ENCODE data around the gene NYAP2. TPM values are rescaled to one million over a fixed set of nuclear protein-coding genes. Genes with fewer than 3 reads are reported as not detected.

NYAP2 gene
- total and polyA plus RNA-seq, 2 donors (not counting 1 experiment from before 2014, with no cell fraction given): not detected

DNA sequence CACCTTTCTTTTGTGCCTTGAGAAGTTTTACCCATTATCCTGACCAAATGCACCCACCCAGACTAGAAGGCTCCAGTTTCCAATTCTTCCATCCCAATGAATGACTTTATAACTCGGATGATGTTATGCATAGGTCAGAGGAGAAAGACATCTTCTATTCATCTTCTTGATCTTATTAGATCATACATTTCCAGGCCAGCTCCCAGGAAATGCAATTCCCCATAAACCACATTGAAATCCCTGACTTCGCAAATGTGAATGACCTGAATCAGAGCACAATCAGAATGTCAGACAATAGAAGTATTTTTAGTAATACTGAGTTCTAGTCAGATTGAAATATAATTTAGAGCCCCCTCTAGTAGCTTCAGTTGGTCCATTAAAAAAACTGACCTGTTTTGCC lies 62.9 kb downstream of the NYAP2 start:
- no peak for TF ChIP-seq CTCF (conservative IDR thresholded peaks at IDR 0.05 in 1 of 2, IDR thresholded peaks at IDR 0.05 in 1 of 2; ENCODE audit: low read depth in 1 of 2, low read length in 2 of 2)
- no peak for TF ChIP-seq EZH2 (IDR thresholded peaks at IDR 0.05; ENCODE audit: low read length, missing control alignments)
- Histone ChIP-seq H4K20me1 (ENCODE audit: control insufficient read depth, extremely low read depth, insufficient read depth, low read length) (no peaks in the 10 kb centered on the region), H3K27ac (ENCODE audit: insufficient read depth, low read length) (no peak overlapping the region), H3K4me3 (replicated peaks in 1 of 4; ENCODE audit: control extremely low read depth in 1 of 4, insufficient read depth in 1 of 4, low read depth in 3 of 4, low read length in 4 of 4) (no peak overlapping the region), H3K9me3 (ENCODE audit: control insufficient read depth, insufficient read depth, low read depth, low read length) (no peaks in the 10 kb centered on the region), H3K4me2 (ENCODE audit: extremely low read depth, insufficient read depth, low read length) (no peak overlapping the region), H3K79me2 (ENCODE audit: control insufficient read depth, insufficient read depth, low read length) (no peaks in the 10 kb centered on the region), H2AFZ (ENCODE audit: low read length) (no peak overlapping the region), H3K36me3 (ENCODE audit: control insufficient read depth, insufficient read depth, low read length) (no peaks in the 10 kb centered on the region), H3K27me3 (ENCODE audit: control insufficient read depth, insufficient read depth, low read length) (no peaks in the 10 kb centered on the region), H3K4me1 (ENCODE audit: control insufficient read depth, extremely low read depth, insufficient read depth, low read length) (no peaks in the 10 kb centered on the region), H3K9ac (ENCODE audit: insufficient read depth, low read length) (no peak overlapping the region)
- DNase-seq (ENCODE audit: low read depth in 2 of 2): no peak

- H3K4me3 ChIP-seq (replicated peaks in 1 of 4; ENCODE audit: control extremely low read depth in 1 of 4, insufficient read depth in 1 of 4, low read depth in 3 of 4, low read length in 4 of 4): no peak overlapping the region
- no peaks in the 10 kb centered on the region for H4K20me1 ChIP-seq (ENCODE audit: control insufficient read depth, extremely low read depth, insufficient read depth, low read length)
- H3K9me3 ChIP-seq (ENCODE audit: control insufficient read depth, insufficient read depth, low read depth, low read length): no peaks in the 10 kb centered on the region
- no peaks in the 10 kb centered on the region for H3K36me3 ChIP-seq (ENCODE audit: control insufficient read depth, insufficient read depth, low read length)
- DNase-seq (ENCODE audit: low read depth in 2 of 2): peak in 1 of 2 donors; percentile 11
- no peak overlapping the region for H2AFZ ChIP-seq (ENCODE audit: low read length)
- no peak for TF ChIP-seq EZH2 (IDR thresholded peaks at IDR 0.05; ENCODE audit: low read length, missing control alignments)
- TF ChIP-seq CTCF (conservative IDR thresholded peaks at IDR 0.05 in 1 of 2, IDR thresholded peaks at IDR 0.05 in 1 of 2; ENCODE audit: low read depth in 1 of 2, low read length in 2 of 2): no peak
- H3K27ac ChIP-seq (ENCODE audit: insufficient read depth, low read length): no peak overlapping the region
- no peak overlapping the region for H3K9ac ChIP-seq (ENCODE audit: insufficient read depth, low read length)
- no peaks in the 10 kb centered on the region for H3K4me1 ChIP-seq (ENCODE audit: control insufficient read depth, extremely low read depth, insufficient read depth, low read length)
- H3K27me3 ChIP-seq (ENCODE audit: control insufficient read depth, insufficient read depth, low read length): no peaks in the 10 kb centered on the region
- H3K79me2 ChIP-seq (ENCODE audit: control insufficient read depth, insufficient read depth, low read length): no peaks in the 10 kb centered on the region
- H3K4me2 ChIP-seq (ENCODE audit: extremely low read depth, insufficient read depth, low read length): no peak overlapping the region
Observed at GRCh38 chr2:225462945-225463344, 63.4 kb downstream of the NYAP2 start.

DNA sequence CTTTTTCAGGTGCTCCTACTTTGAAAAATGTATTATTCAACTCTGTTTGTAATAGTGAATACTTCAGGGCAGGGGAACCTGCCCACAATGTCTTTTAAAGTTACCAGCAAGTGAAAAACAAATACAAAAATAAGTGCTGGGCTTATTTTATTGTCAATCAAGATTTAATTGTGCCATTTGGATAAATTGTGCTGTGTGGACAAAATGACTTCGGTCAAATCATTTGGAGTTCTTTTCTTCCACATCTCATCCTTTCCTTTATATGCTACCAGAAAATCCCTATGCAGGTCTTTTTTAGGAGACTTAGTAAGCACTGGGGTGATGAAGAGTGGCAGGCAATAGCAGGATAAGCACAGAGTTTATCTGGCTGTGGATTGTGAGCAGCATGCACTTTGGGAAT lies 63.9 kb downstream of the NYAP2 start:
- H3K79me2 ChIP-seq (ENCODE audit: control insufficient read depth, insufficient read depth, low read length): no peaks in the 10 kb centered on the region
- no peak overlapping the region for H2AFZ ChIP-seq (ENCODE audit: low read length)
- no peak for TF ChIP-seq CTCF (conservative IDR thresholded peaks at IDR 0.05 in 1 of 2, IDR thresholded peaks at IDR 0.05 in 1 of 2; ENCODE audit: low read depth in 1 of 2, low read length in 2 of 2)
- TF ChIP-seq EZH2 (IDR thresholded peaks at IDR 0.05; ENCODE audit: low read length, missing control alignments): no peak
- no peaks in the 10 kb centered on the region for H4K20me1 ChIP-seq (ENCODE audit: control insufficient read depth, extremely low read depth, insufficient read depth, low read length)
- no peak overlapping the region for H3K27ac ChIP-seq (ENCODE audit: insufficient read depth, low read length)
- H3K4me2 ChIP-seq (ENCODE audit: extremely low read depth, insufficient read depth, low read length): no peak overlapping the region
- DNase-seq (ENCODE audit: low read depth in 2 of 2): no peak
- no peak overlapping the region for H3K4me3 ChIP-seq (replicated peaks in 1 of 4; ENCODE audit: control extremely low read depth in 1 of 4, insufficient read depth in 1 of 4, low read depth in 3 of 4, low read length in 4 of 4)
- no peaks in the 10 kb centered on the region for H3K9me3 ChIP-seq (ENCODE audit: control insufficient read depth, insufficient read depth, low read depth, low read length)
- no peaks in the 10 kb centered on the region for H3K36me3 ChIP-seq (ENCODE audit: control insufficient read depth, insufficient read depth, low read length)
- H3K9ac ChIP-seq (ENCODE audit: insufficient read depth, low read length): no peak overlapping the region
- no peaks in the 10 kb centered on the region for H3K27me3 ChIP-seq (ENCODE audit: control insufficient read depth, insufficient read depth, low read length)
- H3K4me1 ChIP-seq (ENCODE audit: control insufficient read depth, extremely low read depth, insufficient read depth, low read length): no peaks in the 10 kb centered on the region
